ENCODE results near the gene HSD3B7. TPM values are rescaled to one million over a fixed set of nuclear protein-coding genes. Genes with fewer than 3 reads are reported as not detected.

Gene HSD3B7
- total RNA-seq, 1 donor from 2014 or later = 5.5 TPM

- H3K27me3 ChIP-seq (ENCODE audit: low read depth) = no peaks in the 10 kb centered on the region
- H3K4me3 ChIP-seq = no peak overlapping the region
- H3K27ac ChIP-seq (replicated peaks) = no peak overlapping the region
- TF ChIP-seq CTCF (IDR thresholded peaks at IDR 0.05; ENCODE audit: borderline replicate concordance) = no peak
- intact Hi-C loops (cut with micrococcal nuclease) = no loop called here
- H3K4me1 ChIP-seq = no peaks in the 10 kb centered on the region
- H3K9me3 ChIP-seq (replicated peaks) = no peaks in the 10 kb centered on the region
- H3K36me3 ChIP-seq = peaks cover 100% of the 10 kb centered on the region
- DNase-seq = no peak
Observed at GRCh38 chr16:30972872-30973271, 12.1 kb upstream of the HSD3B7 start.

GRCh38 chr16:30974348-30974747 is 10.7 kb upstream of the HSD3B7 start:
- Histone ChIP-seq H3K36me3 (peaks cover 100% of the 10 kb centered on the region), H3K9me3 (replicated peaks) (no peaks in the 10 kb centered on the region), H3K4me3 (no peak overlapping the region), H3K27me3 (ENCODE audit: low read depth) (no peaks in the 10 kb centered on the region), H3K27ac (replicated peaks) (no peak overlapping the region), H3K4me1 (no peaks in the 10 kb centered on the region)
- TF ChIP-seq CTCF (IDR thresholded peaks at IDR 0.05; ENCODE audit: borderline replicate concordance) = no peak
- intact Hi-C loops (cut with micrococcal nuclease) = no loop called here
- no peak for DNase-seq

GRCh38 chr16:30976486-30976885 is 8.5 kb upstream of the HSD3B7 start:
- Histone ChIP-seq H3K4me3 (no peak overlapping the region), H3K27ac (replicated peaks) (no peak overlapping the region), H3K36me3 (peaks cover 100% of the 10 kb centered on the region), H3K27me3 (ENCODE audit: low read depth) (no peaks in the 10 kb centered on the region), H3K9me3 (replicated peaks) (no peaks in the 10 kb centered on the region), H3K4me1 (no peaks in the 10 kb centered on the region)
- no peak for DNase-seq
- no peak for TF ChIP-seq CTCF (IDR thresholded peaks at IDR 0.05; ENCODE audit: borderline replicate concordance)
- intact Hi-C loops (cut with micrococcal nuclease) = no loop called here

- peaks cover 97% of the 10 kb centered on the region for H3K36me3 ChIP-seq
- no peaks in the 10 kb centered on the region for H3K4me1 ChIP-seq
- TF ChIP-seq CTCF (IDR thresholded peaks at IDR 0.05; ENCODE audit: borderline replicate concordance) = no peak
- DNase-seq = no peak
- no peak overlapping the region for H3K27ac ChIP-seq (replicated peaks)
- H3K4me3 ChIP-seq = no peak overlapping the region
- no peaks in the 10 kb centered on the region for H3K27me3 ChIP-seq (ENCODE audit: low read depth)
- intact Hi-C loops (cut with micrococcal nuclease) = no loop called here
- H3K9me3 ChIP-seq (replicated peaks) = no peaks in the 10 kb centered on the region
Observed at GRCh38 chr16:30977502-30977901, 7.5 kb upstream of the HSD3B7 start.

GRCh38 chr16:30979170-30980022 is 5.6 kb upstream of the HSD3B7 start:
- peaks cover 91% of the 10 kb centered on the region for H3K36me3 ChIP-seq
- intact Hi-C loops (cut with micrococcal nuclease) = loop anchor here (10.0 kb wide), 2 partner anchors 165 to 475 kb away; partner anchors contain the start of gene ARMC5
- H3K4me3 ChIP-seq = no peak overlapping the region
- DNase-seq = no peak
- no peak for TF ChIP-seq CTCF (IDR thresholded peaks at IDR 0.05; ENCODE audit: borderline replicate concordance)
- H3K9me3 ChIP-seq (replicated peaks) = no peaks in the 10 kb centered on the region
- no peaks in the 10 kb centered on the region for H3K27me3 ChIP-seq (ENCODE audit: low read depth)
- H3K27ac ChIP-seq (replicated peaks) = no peak overlapping the region
- no peaks in the 10 kb centered on the region for H3K4me1 ChIP-seq
